Stomach (tissue), 9 donors: ENCODE measurements around the gene POLR2L. TPM values are rescaled to one million over a fixed set of nuclear protein-coding genes. Genes with fewer than 3 reads are reported as not detected.
A peak's percentile ranks its signal among the peaks of the same experiment; 100 is the strongest.

Experiments used
- DNase-seq, 2 donors: peaks; one replicate each; pipeline versions ENCODE4 v3.0.0 to v3.0.0-alpha.2; 2013 to 2019
- H3K27ac ChIP-seq, 5 donors: fragments of 200-600 bp in 4 of 5; sonication (generic) in 4 of 5; one replicate each; pipeline ENCODE4 v1.5.1; 2013 to 2019; ENCODE audit warnings: mild to moderate bottlenecking in 1 of 5, moderate library complexity in 1 of 5
- H3K27me3 ChIP-seq, 3 donors: fragments of 200-600 bp; sonication (generic); one replicate each; pipeline ENCODE4 v1.5.1; 2017 to 2019; ENCODE audit warnings: mixed run types in 1 of 3
- H3K36me3 ChIP-seq, 4 donors: fragments of 200-600 bp; sonication (generic); 1 replicate in 3 of 4; 2 replicates in 1 of 4; pipeline ENCODE4 v1.5.1; 2016 to 2019
- H3K4me1 ChIP-seq, 4 donors: fragments of 200-600 bp; sonication (generic); one replicate each; pipeline ENCODE4 v1.5.1; 2016 to 2019
- H3K4me3 ChIP-seq, 4 donors: fragments of 200-600 bp; sonication (generic) in 3 of 4; one replicate each; pipeline ENCODE4 v1.5.1; 2016 to 2019; ENCODE audit warnings: mild to moderate bottlenecking in 1 of 4
- H3K9me3 ChIP-seq, 4 donors: fragments of 200-600 bp; sonication (generic); one replicate each; pipeline ENCODE4 v1.5.1; 2016 to 2019
- EP300 ChIP-seq: sonication (generic); formaldehyde crosslinking; IDR thresholded peaks from one replicate; pipeline ENCODE4 v1.6.1; 2017; ENCODE audit warnings: antibody characterized with exemption
- POLR2A ChIP-seq, 4 donors: fragments of 450-650 bp; IDR thresholded peaks; one replicate each; pipeline ENCODE4 v1.6.1; 2016; ENCODE audit warnings: antibody characterized with exemption in 4 of 4, control low read depth in 2 of 4, mild to moderate bottlenecking in 1 of 4, moderate library complexity in 1 of 4
- POLR2AphosphoS5 ChIP-seq, 3 donors: sonication (generic); formaldehyde crosslinking; IDR thresholded peaks; one replicate each; pipeline ENCODE4 v1.6.1; 2016; ENCODE audit warnings: antibody characterized with exemption in 3 of 3
- WGBS, 5 donors: extraction: QIAGEN DNeasy Blood & Tissue Kit in 3 of 5; methylation state at CpG; one replicate each; pipeline versions ENCODE4 v1.1.5 to v1.1.7; 2013 to 2018; 5-methylcytosine and 5-hydroxymethylcytosine counted together
- intact Hi-C: fragments of 100-400 bp; cut with DNase I; formaldehyde crosslinking; loops from one replicate; pipeline ENCODE4 v1.15.1; 2023; ENCODE audit warnings: low total_unique reads
- polyA plus RNA-seq, 3 donors: library from polyadenylated mRNA; stranded (reverse); fragments of 200-250 nt; gene quantifications; one replicate each; pipeline ENCODE4 v1.2.3, GENCODE V29; 2013
- total RNA-seq, 5 donors: library from RNA; depleted of rRNA; stranded (reverse); fragments of >200 nt; gene quantifications; one replicate each; pipeline versions ENCODE4 v1.1.0 to v1.2.3, GENCODE V29; 2014 to 2016
- TF ChIP-seq, protein P1 (sequence below), 7 experiments: fragments of 450-650 bp in 4 of 7; fragments of 200-600 bp in 3 of 7; sonication (generic) in 3 of 7; IDR thresholded peaks; one replicate each; pipeline ENCODE4 v1.5.1; 2016 to 2019; ENCODE audit warnings: antibody characterized with exemption in 7 of 7, control low read depth in 2 of 7, mild to moderate bottlenecking in 1 of 7
- donor health status: healthy with polysubstance abuse.
- donor health status: Bipolar disorder and iron deficiency.
- donor health status: healthy.

POLR2L gene
- total and polyA plus RNA-seq, 8 donors = 13.8 to 407 (median 110) TPM

DNA sequence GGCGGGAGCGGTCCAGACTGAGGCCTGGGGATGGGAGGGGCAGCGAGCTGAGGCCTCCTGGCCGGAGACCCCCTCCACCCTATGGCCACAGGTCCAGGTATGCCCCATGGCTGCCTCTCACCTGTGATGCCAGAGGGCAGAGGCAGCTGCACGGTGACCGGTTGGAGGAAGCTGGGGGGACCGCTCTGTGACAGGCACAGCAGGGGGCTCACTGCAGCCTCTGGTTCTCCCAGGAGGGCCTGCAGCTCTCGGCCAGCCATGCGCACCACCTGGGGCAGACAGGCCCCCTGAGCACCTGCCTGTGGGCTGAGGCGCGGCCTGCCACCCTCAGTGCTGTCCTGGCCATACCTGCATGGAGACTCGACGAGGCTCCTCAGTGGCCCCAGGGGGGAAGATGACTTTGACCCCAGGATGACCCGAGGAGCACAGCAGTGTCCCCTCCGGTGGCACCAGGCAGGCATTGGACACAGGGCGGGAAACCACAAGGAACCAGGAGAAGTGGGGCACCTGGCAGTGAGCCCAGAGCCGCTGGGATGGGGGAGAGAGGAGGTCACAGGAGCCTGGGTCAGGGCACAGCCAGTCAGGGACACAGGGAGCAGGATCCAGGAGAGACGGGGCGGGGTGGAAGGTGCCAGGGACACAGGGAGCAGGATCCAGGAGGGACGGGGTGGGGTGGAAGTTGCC is 41.1 kb downstream of the POLR2L start:
- Histone ChIP-seq H3K9me3 (no peaks in the 10 kb centered on the region), H3K27ac (no peak overlapping the region), H3K4me3 (no peak overlapping the region), H3K4me1 (peaks cover 33 to 52% (median 48%) of the 10 kb centered on the region in 4 donors), H3K27me3 (no peaks in the 10 kb centered on the region), H3K36me3 (peaks cover 11 to 44% (median 39%) of the 10 kb centered on the region in 4 donors)
- no peak for DNase-seq
- intact Hi-C loops = no loop called here
- 86 to 90% (median 88%) methylated on average over 8 to 20 of the region's 20 CpGs for WGBS, 5 donors
- TF ChIP-seq POLR2AphosphoS5 (IDR thresholded peaks at IDR 0.05) (no peak), EP300 (no peak), POLR2A (IDR thresholded peaks at IDR 0.05) (no peak)
- TF ChIP-seq, protein P1, sequence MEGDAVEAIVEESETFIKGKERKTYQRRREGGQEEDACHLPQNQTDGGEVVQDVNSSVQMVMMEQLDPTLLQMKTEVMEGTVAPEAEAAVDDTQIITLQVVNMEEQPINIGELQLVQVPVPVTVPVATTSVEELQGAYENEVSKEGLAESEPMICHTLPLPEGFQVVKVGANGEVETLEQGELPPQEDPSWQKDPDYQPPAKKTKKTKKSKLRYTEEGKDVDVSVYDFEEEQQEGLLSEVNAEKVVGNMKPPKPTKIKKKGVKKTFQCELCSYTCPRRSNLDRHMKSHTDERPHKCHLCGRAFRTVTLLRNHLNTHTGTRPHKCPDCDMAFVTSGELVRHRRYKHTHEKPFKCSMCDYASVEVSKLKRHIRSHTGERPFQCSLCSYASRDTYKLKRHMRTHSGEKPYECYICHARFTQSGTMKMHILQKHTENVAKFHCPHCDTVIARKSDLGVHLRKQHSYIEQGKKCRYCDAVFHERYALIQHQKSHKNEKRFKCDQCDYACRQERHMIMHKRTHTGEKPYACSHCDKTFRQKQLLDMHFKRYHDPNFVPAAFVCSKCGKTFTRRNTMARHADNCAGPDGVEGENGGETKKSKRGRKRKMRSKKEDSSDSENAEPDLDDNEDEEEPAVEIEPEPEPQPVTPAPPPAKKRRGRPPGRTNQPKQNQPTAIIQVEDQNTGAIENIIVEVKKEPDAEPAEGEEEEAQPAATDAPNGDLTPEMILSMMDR (IDR thresholded peaks at IDR 0.05) = no peak

DNA sequence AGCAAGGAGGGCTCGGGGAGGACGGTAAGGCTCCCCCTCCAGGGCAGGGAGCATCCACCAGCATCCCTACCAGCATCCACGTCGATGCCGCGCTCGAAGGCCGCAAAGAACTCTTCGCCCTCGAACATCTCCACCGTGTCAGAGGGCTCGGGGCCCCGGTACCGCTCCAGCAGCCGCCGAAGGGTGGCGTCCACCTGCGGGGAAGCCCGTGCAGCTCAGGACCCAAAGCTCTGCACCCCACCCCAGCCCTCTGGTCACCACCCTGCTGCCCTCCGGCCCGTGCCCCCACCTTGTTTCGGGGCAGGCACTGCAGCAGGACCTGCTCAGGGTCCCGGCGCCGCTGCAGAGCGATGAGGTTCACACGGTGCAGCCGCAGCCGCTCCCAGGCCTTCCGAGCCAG is 41.9 kb downstream of the POLR2L start:
- TF ChIP-seq, protein P1 (IDR thresholded peaks at IDR 0.05) = no peak
- TF ChIP-seq EP300 = no peak
- no peak for TF ChIP-seq POLR2AphosphoS5 (IDR thresholded peaks at IDR 0.05)
- no peak for TF ChIP-seq POLR2A (IDR thresholded peaks at IDR 0.05)
- Histone ChIP-seq H3K9me3 (no peaks in the 10 kb centered on the region), H3K27me3 (no peaks in the 10 kb centered on the region), H3K36me3 (peaks cover 11 to 44% (median 39%) of the 10 kb centered on the region in 4 donors), H3K27ac (no peak overlapping the region), H3K4me3 (no peak overlapping the region), H3K4me1 (peaks cover 30 to 51% (median 49%) of the 10 kb centered on the region in 4 donors)
- DNase-seq = no peak
- 90 to 96% (median 95%) methylated on average over 16 to 30 of the region's 30 CpGs for WGBS, 5 donors
- intact Hi-C loops = no loop called here

DNA sequence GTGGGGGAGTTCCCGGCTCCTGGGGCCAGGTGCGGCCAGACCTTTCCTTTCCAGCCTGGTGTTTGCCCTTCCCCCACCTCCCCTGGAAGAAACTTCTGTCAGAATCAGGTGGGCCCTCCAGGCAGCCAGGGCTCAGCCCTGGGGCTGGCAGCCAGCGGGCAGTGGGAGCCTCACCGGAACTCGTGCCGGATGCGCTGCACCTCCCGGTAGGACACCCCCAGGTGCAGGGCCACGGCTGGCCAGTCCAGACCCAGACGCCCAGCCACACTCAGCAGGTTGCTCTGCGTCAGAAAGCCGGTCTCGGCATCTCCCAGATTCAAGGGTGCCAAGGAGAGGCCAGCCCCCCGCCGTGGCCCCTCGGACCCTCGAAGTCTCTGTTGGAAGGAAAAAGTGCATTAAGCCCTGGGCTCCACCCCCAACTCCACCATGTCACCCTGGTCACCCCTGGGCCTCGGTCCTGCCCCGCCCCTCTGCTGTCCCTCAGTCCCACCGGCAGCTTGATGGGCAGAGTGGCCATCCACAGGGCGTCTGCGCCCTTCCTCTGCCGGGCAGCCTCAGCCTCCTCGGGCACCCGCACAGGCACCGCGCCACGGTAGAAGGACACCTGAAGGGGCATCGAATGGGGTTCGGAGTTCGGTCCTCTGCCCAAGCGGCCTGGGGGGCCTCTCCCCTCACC is 42.5 kb downstream of the POLR2L start:
- H3K36me3 ChIP-seq = peaks cover 11 to 45% (median 39%) of the 10 kb centered on the region in 4 donors
- intact Hi-C loops = no loop called here
- no peak overlapping the region for H3K27ac ChIP-seq
- peaks cover 34 to 53% (median 49%) of the 10 kb centered on the region in 4 donors for H3K4me1 ChIP-seq
- no peaks in the 10 kb centered on the region for H3K27me3 ChIP-seq
- H3K9me3 ChIP-seq = no peaks in the 10 kb centered on the region
- DNase-seq = no peak
- no peak overlapping the region for H3K4me3 ChIP-seq
- 91 to 96% (median 94%) methylated on average over 14 to 32 of the region's 32 CpGs for WGBS, 5 donors
- TF ChIP-seq, protein P1 (IDR thresholded peaks at IDR 0.05) = no peak
- no peak for TF ChIP-seq POLR2AphosphoS5 (IDR thresholded peaks at IDR 0.05)
- no peak for TF ChIP-seq POLR2A (IDR thresholded peaks at IDR 0.05)
- TF ChIP-seq EP300 = no peak

DNA sequence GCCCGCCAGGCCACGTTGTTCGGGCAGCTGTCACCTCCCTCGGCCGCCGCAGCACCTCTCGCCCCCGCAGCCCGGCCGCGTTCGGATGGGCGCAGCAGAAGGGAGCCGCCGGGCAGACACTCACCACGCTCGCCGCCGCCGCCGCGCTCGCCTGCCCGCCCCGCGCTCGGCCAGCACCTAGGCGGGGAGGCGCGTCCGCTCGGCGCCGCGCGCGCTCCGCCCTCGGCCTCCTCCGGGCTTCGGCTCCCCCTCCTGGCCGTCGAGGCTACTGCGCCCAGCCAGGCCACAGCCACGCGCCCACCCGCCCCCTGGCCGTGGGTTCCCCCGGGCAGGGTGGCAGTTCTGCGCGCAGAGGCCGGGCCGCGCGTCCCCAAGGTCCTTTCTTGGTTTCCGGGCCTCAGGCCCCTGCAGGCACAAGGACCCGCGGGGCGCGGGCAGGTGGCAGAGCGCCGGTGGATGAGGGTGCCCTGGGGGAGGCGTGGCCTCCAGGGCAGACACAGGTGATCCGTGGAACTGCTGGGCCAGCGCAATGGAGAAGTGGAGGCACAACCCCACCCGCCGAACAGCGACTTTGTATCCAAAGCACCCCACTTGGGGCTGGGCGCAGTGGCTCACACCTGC is 44.1 kb downstream of the POLR2L start, which contains the start of gene SLC25A22:
SLC25A22 (minus strand) TSS at position 189 of the 621 bp plus-strand sequence. CDS start 3,275 bp downstream, outside the sequence.
- TF ChIP-seq, protein P1 (IDR thresholded peaks at IDR 0.05) = peak in 5 of 7 experiments; percentile 61 to 96 (median 90)
- no peak for TF ChIP-seq POLR2A (IDR thresholded peaks at IDR 0.05)
- no peak for TF ChIP-seq EP300
- peak in 1 of 3 donors; percentile 6 for TF ChIP-seq POLR2AphosphoS5 (IDR thresholded peaks at IDR 0.05)
- WGBS, 5 donors = 1 to 12% (median 5%) methylated on average over 12 to 68 of the region's 69 CpGs; no CpG with 5 or more reads in 1 of the 5 donors
- peaks cover 17 to 59% (median 44%) of the 10 kb centered on the region in 4 donors for H3K36me3 ChIP-seq
- no peaks in the 10 kb centered on the region for H3K9me3 ChIP-seq
- H3K4me3 ChIP-seq = peak within 1 kb of the TSS; percentile 66 to 96 (median 77)
- DNase-seq = peak; percentile 85 to 96
- H3K4me1 ChIP-seq = peaks cover 34 to 51% (median 42%) of the 10 kb centered on the region in 4 donors
- intact Hi-C loops = no loop called here
- no peaks in the 10 kb centered on the region for H3K27me3 ChIP-seq
- H3K27ac ChIP-seq = peak within 1 kb of the TSS; percentile 86 to 92 (median 90)
